ENCODE results near the gene DCAF15. TPM values are rescaled to one million over a fixed set of nuclear protein-coding genes. Genes with fewer than 3 reads are reported as not detected.

The DCAF15 gene
- total RNA-seq, 1 donor from 2014 or later = 6.3 TPM

GRCh38 chr19:13955662-13956364 is 3.5 kb downstream of the DCAF15 start:
- FAIRE-seq = no peak
- H3K36me3 ChIP-seq (ENCODE audit: control insufficient read depth, insufficient read depth, low read length) = peaks cover 30% of the 10 kb centered on the region
- TF ChIP-seq, protein P1, sequence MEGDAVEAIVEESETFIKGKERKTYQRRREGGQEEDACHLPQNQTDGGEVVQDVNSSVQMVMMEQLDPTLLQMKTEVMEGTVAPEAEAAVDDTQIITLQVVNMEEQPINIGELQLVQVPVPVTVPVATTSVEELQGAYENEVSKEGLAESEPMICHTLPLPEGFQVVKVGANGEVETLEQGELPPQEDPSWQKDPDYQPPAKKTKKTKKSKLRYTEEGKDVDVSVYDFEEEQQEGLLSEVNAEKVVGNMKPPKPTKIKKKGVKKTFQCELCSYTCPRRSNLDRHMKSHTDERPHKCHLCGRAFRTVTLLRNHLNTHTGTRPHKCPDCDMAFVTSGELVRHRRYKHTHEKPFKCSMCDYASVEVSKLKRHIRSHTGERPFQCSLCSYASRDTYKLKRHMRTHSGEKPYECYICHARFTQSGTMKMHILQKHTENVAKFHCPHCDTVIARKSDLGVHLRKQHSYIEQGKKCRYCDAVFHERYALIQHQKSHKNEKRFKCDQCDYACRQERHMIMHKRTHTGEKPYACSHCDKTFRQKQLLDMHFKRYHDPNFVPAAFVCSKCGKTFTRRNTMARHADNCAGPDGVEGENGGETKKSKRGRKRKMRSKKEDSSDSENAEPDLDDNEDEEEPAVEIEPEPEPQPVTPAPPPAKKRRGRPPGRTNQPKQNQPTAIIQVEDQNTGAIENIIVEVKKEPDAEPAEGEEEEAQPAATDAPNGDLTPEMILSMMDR (IDR thresholded peaks at IDR 0.05; ENCODE audit: insufficient read depth, low read length, severe bottlenecking) = no peak
- H3K4me3 ChIP-seq (ENCODE audit: low read depth, low read length) = no peak overlapping the region
- DNase-seq (ENCODE audit: low read depth) = no peak
- no peaks in the 10 kb centered on the region for H3K27me3 ChIP-seq (ENCODE audit: control insufficient read depth, insufficient read depth, low read length)

- H3K36me3 ChIP-seq (ENCODE audit: control insufficient read depth, insufficient read depth, low read length) = peaks cover 31% of the 10 kb centered on the region
- TF ChIP-seq, protein P1 (IDR thresholded peaks at IDR 0.05; ENCODE audit: insufficient read depth, low read length, severe bottlenecking) = no peak
Measured at GRCh38 chr19:13956365-13956744, 4.0 kb downstream of the DCAF15 start.

DNA sequence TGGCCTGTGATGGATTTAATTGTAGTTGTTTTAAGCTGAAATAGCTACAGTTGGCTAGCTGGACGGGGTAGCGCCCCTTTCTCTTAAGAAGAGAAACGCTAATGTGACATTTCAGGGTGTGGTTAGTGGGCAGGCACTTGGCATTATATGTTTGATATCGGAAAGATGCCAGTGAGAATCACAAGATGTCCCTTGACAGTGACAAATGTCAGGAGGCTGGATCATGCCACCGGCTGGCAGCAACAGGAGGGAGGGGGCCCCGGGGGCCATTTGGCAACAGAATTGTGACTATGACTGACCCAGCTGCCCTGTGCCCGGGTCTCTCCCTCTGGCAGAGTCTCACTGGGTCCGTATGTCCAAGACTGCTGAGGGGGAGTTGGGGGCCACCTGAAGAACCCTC is 4.7 kb downstream of the DCAF15 start:
- Histone ChIP-seq H3K27me3 (ENCODE audit: control insufficient read depth, insufficient read depth, low read length) (no peaks in the 10 kb centered on the region), H3K36me3 (ENCODE audit: control insufficient read depth, insufficient read depth, low read length) (peaks cover 31% of the 10 kb centered on the region), H3K4me3 (ENCODE audit: low read depth, low read length) (no peak overlapping the region)
- FAIRE-seq = no peak
- DNase-seq (ENCODE audit: low read depth) = no peak
- TF ChIP-seq, protein P1 (IDR thresholded peaks at IDR 0.05; ENCODE audit: insufficient read depth, low read length, severe bottlenecking) = no peak

More at GRCh38 chr19:13956365-13956744, 4.0 kb downstream of the DCAF15 start:
- FAIRE-seq (no peak), DNase-seq (ENCODE audit: low read depth) (no peak)
- H3K27me3 ChIP-seq (ENCODE audit: control insufficient read depth, insufficient read depth, low read length) = no peaks in the 10 kb centered on the region
- no peak overlapping the region for H3K4me3 ChIP-seq (ENCODE audit: low read depth, low read length)

DNA sequence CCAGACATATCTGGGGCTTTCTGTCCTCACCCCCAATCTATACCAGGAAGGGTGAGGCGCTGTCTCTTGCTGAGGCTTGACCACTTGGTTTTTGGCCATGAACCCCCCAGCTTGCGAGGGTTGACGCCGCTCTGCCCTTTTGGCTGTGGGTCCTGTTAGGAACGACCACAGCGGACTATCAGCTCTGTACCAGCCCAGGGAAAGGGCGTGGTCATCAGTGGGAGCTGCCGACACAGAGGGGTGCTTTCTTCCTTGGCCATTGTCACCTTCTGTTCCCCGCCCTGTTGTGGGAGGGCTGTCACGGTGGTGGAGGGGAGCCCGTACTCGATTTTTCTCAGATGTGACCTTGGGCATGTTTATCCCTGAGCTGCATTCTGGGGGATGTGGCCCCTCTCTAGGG is 5.7 kb downstream of the DCAF15 start:
- H3K4me3 ChIP-seq (ENCODE audit: low read depth, low read length) = no peak overlapping the region
- DNase-seq (ENCODE audit: low read depth) (no peak), FAIRE-seq (no peak)
- H3K36me3 ChIP-seq (ENCODE audit: control insufficient read depth, insufficient read depth, low read length) = peaks cover 31% of the 10 kb centered on the region
- no peaks in the 10 kb centered on the region for H3K27me3 ChIP-seq (ENCODE audit: control insufficient read depth, insufficient read depth, low read length)
- TF ChIP-seq, protein P1 (IDR thresholded peaks at IDR 0.05; ENCODE audit: insufficient read depth, low read length, severe bottlenecking) = no peak

- TF ChIP-seq, protein P1 (IDR thresholded peaks at IDR 0.05; ENCODE audit: insufficient read depth, low read length, severe bottlenecking) = no peak
- no peaks in the 10 kb centered on the region for H3K27me3 ChIP-seq (ENCODE audit: control insufficient read depth, insufficient read depth, low read length)
- H3K36me3 ChIP-seq (ENCODE audit: control insufficient read depth, insufficient read depth, low read length) = peaks cover 31% of the 10 kb centered on the region
- H3K4me3 ChIP-seq (ENCODE audit: low read depth, low read length) = no peak overlapping the region
- DNase-seq (ENCODE audit: low read depth) = no peak
- no peak for FAIRE-seq
Measured at GRCh38 chr19:13959141-13959961, 7.0 kb downstream of the DCAF15 start.
